Gastroesophageal sphincter (tissue), 3 donors: Measurements from ENCODE around the gene NSD2.

Source experiments
- POLR2A ChIP-seq, 2 donors: fragments of 450-650 bp; IDR thresholded peaks; one replicate each; pipeline ENCODE4 v1.6.1; 2017; ENCODE audit warnings: antibody characterized with exemption in 2 of 2, mild to moderate bottlenecking in 2 of 2, moderate library complexity in 1 of 2
- POLR2AphosphoS5 ChIP-seq: sonication (generic); formaldehyde crosslinking; IDR thresholded peaks from one replicate; pipeline ENCODE4 v1.6.1; 2017; ENCODE audit warnings: antibody characterized with exemption
- TF ChIP-seq, protein P1 (sequence below), 4 experiments: fragments of 200-600 bp in 2 of 4; fragments of 450-650 bp in 2 of 4; sonication (generic) in 1 of 4; IDR thresholded peaks; one replicate each; pipeline ENCODE4 v1.5.1; 2017 to 2019; ENCODE audit warnings: antibody characterized with exemption in 4 of 4, mild to moderate bottlenecking in 2 of 4, moderate library complexity in 2 of 4

DNA sequence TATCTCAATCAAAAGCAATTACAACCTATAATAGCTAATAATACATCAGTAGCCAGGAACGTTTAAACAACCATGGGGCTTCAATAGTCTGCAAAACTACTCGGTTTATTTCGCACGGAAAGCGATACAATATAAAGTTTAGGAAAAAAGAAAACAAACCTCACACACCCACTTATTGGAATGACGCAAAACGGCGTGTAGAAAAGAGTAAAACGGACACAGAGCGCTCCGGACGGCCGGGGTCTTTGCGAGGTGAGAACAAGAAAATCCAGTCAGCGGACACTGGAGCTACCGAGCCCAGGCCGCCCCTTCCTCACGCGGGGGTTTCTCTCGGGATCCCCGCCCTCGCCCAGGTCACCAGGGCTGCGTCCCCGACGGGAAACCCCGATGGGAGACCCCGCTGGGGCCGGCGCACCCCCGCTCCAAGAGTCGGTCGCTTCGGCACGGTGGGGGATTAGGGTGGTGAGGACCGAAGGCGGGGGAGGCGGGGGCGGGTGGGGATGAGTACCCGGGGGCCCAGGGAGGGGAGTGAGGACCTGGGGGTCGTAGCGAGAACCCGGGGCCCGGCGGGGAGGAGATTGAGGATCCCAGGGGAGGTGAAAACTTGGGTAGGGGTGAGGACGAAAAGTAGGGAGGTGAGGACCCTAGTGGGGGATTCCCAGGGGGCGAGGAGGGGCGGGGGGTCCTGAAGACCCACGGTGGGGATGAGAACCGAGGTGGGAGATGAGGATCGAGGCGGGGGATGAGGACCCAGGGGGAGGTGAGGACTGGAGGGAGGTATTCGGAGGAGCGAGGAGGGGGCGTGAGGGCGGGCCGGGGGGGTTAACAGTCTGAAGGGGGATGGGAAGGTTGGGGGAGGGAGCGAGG, 136.8 kb downstream of the NSD2 start:
- TF ChIP-seq POLR2A (IDR thresholded peaks at IDR 0.05) (no peak), POLR2AphosphoS5 (no peak)
- TF ChIP-seq, protein P1, sequence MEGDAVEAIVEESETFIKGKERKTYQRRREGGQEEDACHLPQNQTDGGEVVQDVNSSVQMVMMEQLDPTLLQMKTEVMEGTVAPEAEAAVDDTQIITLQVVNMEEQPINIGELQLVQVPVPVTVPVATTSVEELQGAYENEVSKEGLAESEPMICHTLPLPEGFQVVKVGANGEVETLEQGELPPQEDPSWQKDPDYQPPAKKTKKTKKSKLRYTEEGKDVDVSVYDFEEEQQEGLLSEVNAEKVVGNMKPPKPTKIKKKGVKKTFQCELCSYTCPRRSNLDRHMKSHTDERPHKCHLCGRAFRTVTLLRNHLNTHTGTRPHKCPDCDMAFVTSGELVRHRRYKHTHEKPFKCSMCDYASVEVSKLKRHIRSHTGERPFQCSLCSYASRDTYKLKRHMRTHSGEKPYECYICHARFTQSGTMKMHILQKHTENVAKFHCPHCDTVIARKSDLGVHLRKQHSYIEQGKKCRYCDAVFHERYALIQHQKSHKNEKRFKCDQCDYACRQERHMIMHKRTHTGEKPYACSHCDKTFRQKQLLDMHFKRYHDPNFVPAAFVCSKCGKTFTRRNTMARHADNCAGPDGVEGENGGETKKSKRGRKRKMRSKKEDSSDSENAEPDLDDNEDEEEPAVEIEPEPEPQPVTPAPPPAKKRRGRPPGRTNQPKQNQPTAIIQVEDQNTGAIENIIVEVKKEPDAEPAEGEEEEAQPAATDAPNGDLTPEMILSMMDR (IDR thresholded peaks at IDR 0.05): no peak
